Measurements from ENCODE around the gene ITPR1.

The ITPR1 gene

DNA sequence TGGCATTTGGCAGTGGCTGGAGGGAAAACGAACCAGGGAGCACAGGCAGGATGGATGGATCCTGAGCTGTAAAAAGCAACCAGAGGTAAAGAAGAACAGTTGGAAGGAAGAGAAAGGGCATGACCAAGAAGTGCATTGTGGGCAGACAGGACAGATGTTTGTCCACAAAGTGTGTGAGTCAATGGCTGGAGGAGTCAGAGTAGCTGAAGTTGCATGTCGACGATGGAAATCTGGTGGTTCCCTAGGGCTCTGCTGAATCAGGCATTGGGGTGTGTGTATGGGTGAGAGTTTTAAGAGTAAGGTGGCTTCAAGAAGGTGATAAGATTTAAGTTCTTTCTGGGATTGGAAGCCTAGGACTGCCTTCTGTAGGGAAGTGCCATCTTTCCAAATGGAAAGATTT lies 272.1 kb downstream of the ITPR1 start:
- no peaks in the 10 kb centered on the region for H3K36me3 ChIP-seq (ENCODE audit: control insufficient read depth, low read depth, low read length)
- H3K4me3 ChIP-seq (ENCODE audit: low read length): no peak overlapping the region
- no peaks in the 10 kb centered on the region for H3K4me1 ChIP-seq (ENCODE audit: control insufficient read depth, low read depth, low read length)
- peaks cover 3% of the 10 kb centered on the region for H3K9me3 ChIP-seq (ENCODE audit: control insufficient read depth, low read depth, low read length)
- H3K27ac ChIP-seq (ENCODE audit: low read length): no peak overlapping the region
- no peak overlapping the region for H3K9ac ChIP-seq (ENCODE audit: low read length)
- H3K27me3 ChIP-seq (ENCODE audit: control insufficient read depth, insufficient read depth, low read length): no peaks in the 10 kb centered on the region

DNA sequence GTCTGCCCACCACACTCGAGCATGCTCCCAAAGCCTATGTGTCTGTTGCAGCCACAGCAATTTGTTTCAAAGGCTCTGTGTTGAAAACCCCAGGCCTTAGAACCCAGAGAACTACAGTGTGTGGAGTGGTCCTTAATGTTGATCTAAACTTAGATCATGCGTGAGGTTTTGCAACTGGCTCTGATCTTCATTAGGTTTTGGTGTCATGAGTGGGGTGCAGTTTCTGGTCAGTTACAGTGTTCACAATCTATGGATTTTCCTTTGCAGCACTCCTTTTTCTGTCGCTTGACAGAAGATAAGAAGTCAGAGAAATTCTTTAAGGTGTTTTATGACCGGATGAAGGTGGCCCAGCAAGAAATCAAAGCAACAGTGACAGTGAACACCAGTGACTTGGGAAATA lies 273.1 kb downstream of the ITPR1 start:
- H3K9me3 ChIP-seq (ENCODE audit: control insufficient read depth, low read depth, low read length): peaks cover 3% of the 10 kb centered on the region
- H3K27me3 ChIP-seq (ENCODE audit: control insufficient read depth, insufficient read depth, low read length): no peaks in the 10 kb centered on the region
- H3K4me3 ChIP-seq (ENCODE audit: low read length): no peak overlapping the region
- H3K27ac ChIP-seq (ENCODE audit: low read length): no peak overlapping the region
- H3K4me1 ChIP-seq (ENCODE audit: control insufficient read depth, low read depth, low read length): no peaks in the 10 kb centered on the region
- H3K9ac ChIP-seq (ENCODE audit: low read length): no peak overlapping the region
- H3K36me3 ChIP-seq (ENCODE audit: control insufficient read depth, low read depth, low read length): no peaks in the 10 kb centered on the region

DNA sequence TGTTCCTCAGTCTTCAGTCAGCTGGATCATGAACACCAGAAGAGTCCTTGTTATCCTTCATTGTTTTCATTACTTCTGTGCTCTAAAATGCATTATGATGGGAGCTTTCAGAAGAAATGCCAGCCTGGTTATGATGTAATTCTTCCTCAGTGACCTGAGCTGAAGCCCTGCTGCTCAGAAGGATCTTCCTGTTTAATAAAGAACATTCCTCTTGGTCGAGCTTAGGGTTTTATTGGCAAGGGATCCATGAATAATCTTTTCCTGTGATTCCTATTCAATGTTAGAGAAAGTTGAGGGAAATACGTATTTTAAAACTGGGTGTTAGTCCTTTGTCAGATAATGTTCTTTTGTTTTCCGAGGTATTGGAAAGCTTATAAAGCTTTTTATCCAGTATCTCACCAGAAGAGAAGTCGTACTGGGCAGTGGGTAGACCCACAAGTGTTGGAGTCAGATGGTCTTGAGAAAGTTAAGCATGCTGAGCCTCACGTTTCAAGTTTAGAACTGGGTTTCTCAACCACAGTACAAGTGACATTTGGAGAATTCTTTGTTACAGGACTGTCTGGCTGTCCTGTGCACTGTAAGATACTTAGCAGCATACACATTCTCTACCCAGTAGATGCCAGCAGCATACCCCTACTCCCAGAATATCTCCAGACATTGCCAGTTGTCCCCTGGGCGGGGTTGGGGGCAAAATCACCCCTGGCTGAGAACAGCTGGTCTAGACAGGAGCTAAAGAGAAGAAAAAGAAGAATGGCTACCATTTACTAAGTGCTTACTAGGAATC lies 273.8 kb downstream of the ITPR1 start:
- Histone ChIP-seq H3K36me3 (ENCODE audit: control insufficient read depth, low read depth, low read length) (no peaks in the 10 kb centered on the region), H3K4me1 (ENCODE audit: control insufficient read depth, low read depth, low read length) (no peaks in the 10 kb centered on the region), H3K9ac (ENCODE audit: low read length) (no peak overlapping the region), H3K27me3 (ENCODE audit: control insufficient read depth, insufficient read depth, low read length) (no peaks in the 10 kb centered on the region), H3K4me3 (ENCODE audit: low read length) (no peak overlapping the region), H3K9me3 (ENCODE audit: control insufficient read depth, low read depth, low read length) (peaks cover 3% of the 10 kb centered on the region), H3K27ac (ENCODE audit: low read length) (no peak overlapping the region)

DNA sequence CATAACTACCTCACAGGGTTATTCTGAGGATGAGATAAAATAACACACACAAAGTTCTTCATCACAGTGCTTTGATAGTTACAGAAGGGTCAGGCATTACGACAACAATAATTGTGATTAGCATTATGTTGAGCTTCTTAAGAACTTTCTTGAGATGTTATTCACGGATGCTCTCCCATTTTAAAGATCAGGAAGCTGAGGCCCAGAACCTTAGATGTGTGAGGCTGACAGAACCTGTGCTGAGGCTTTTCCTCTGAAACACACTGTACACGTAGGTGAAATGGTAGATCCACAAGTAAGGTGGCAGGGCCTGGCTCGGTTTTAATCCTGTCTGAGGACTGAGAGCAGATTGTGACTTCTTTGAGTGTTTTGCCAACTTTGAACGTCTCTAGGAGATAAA lies 274.9 kb downstream of the ITPR1 start:
- Histone ChIP-seq H3K9me3 (ENCODE audit: control insufficient read depth, low read depth, low read length) (peaks cover 3% of the 10 kb centered on the region), H3K4me1 (ENCODE audit: control insufficient read depth, low read depth, low read length) (no peaks in the 10 kb centered on the region), H3K9ac (ENCODE audit: low read length) (no peak overlapping the region), H3K4me3 (ENCODE audit: low read length) (no peak overlapping the region), H3K27ac (ENCODE audit: low read length) (no peak overlapping the region), H3K36me3 (ENCODE audit: control insufficient read depth, low read depth, low read length) (no peaks in the 10 kb centered on the region), H3K27me3 (ENCODE audit: control insufficient read depth, insufficient read depth, low read length) (no peaks in the 10 kb centered on the region)

DNA sequence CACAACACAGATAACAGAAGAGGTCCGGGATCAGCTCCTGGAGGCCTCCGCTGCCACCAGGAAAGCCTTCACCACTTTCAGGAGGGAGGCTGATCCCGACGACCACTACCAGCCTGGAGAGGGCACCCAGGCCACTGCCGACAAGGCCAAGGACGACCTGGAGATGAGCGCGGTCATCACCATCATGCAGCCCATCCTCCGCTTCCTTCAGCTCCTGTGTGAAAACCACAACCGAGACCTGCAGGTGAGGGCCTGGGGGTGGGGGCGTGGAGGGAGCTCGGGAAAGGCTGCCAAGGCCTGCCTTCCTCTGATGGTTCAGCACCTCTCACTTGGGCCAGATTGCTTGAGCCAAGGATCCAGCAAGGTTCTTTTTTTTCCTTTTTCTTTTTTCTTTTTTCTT lies 275.4 kb downstream of the ITPR1 start:
- Histone ChIP-seq H3K9ac (ENCODE audit: low read length) (no peak overlapping the region), H3K27me3 (ENCODE audit: control insufficient read depth, insufficient read depth, low read length) (no peaks in the 10 kb centered on the region), H3K36me3 (ENCODE audit: control insufficient read depth, low read depth, low read length) (no peaks in the 10 kb centered on the region), H3K4me3 (ENCODE audit: low read length) (no peak overlapping the region), H3K9me3 (ENCODE audit: control insufficient read depth, low read depth, low read length) (peaks cover 3% of the 10 kb centered on the region), H3K4me1 (ENCODE audit: control insufficient read depth, low read depth, low read length) (no peaks in the 10 kb centered on the region), H3K27ac (ENCODE audit: low read length) (no peak overlapping the region)

DNA sequence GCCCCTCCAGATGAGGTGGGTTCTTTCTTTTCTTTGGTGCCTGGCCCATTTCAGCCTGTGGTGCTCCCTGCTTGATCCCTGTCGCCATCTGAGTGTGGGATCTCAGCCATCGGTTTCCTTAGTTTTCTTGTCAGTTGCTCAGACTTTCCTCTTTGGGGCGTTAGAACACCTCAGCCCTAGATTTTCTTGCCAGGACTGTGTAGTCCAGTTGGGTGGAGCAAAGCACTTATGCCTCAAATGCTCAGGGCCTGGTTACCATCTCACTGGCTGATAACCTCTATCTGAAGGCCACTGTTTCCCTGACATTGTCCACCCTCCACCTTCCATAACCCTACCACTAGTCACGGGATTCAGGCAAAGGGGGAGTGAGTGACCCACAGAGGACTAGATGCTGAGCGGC lies 277.4 kb downstream of the ITPR1 start:
- H3K9me3 ChIP-seq (ENCODE audit: control insufficient read depth, low read depth, low read length): peaks cover 3% of the 10 kb centered on the region
- H3K27me3 ChIP-seq (ENCODE audit: control insufficient read depth, insufficient read depth, low read length): no peaks in the 10 kb centered on the region
- no peak overlapping the region for H3K9ac ChIP-seq (ENCODE audit: low read length)
- no peaks in the 10 kb centered on the region for H3K4me1 ChIP-seq (ENCODE audit: control insufficient read depth, low read depth, low read length)
- H3K36me3 ChIP-seq (ENCODE audit: control insufficient read depth, low read depth, low read length): no peaks in the 10 kb centered on the region
- H3K27ac ChIP-seq (ENCODE audit: low read length): no peak overlapping the region
- H3K4me3 ChIP-seq (ENCODE audit: low read length): no peak overlapping the region

DNA sequence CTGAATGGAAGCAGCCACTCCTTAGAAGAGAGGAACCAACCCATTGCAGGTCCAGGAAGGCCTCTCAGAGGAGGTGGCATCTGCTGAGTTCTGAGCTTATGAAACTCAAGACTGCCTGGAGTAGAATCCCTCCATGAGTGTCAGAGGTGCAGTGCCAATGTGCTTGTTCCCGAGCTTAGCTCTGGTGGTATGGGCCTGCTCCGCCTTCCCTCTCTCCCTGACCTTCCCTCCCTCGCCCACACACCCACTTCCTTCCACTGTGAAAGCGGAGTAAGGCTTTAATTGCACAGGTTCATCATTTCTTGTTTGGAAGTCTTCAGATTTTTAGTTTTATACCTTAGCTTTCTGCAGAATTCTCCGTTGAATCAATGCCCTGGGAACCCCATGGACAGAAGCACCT lies 278.1 kb downstream of the ITPR1 start:
- Histone ChIP-seq H3K4me1 (ENCODE audit: control insufficient read depth, low read depth, low read length) (no peaks in the 10 kb centered on the region), H3K27me3 (ENCODE audit: control insufficient read depth, insufficient read depth, low read length) (no peaks in the 10 kb centered on the region), H3K9me3 (ENCODE audit: control insufficient read depth, low read depth, low read length) (peaks cover 3% of the 10 kb centered on the region), H3K27ac (ENCODE audit: low read length) (no peak overlapping the region), H3K4me3 (ENCODE audit: low read length) (no peak overlapping the region), H3K9ac (ENCODE audit: low read length) (no peak overlapping the region), H3K36me3 (ENCODE audit: control insufficient read depth, low read depth, low read length) (no peaks in the 10 kb centered on the region)

DNA sequence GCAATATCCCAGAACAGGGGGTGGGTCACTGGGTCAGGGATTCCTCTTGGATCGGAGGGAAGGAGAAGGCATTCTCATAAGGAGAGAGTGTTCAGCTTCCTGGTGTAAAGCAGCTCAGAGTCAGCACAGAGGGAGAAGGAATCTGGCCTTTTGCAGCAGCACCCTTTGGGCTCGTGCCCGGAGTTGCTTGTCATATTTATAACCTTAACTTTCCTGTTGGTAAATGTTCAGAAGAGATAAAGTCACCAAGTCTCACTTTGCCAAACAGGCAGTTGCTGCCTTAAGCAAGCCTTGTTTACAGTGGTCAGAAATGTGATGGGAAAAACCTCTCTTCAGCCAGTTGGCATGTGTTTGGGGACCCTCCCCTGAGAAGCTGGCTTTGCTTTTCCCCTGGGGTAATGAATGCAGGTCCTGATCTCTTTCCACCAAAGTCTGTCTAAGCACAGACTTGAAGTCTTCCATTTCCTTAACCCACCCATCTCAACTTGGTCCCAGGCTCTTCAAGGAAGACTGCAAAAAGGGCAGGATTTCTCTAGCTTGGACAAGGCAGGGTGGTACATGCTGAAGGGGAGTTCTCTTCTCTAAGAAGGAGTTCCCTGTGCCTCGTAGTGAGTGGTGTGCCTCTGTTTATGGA lies 279.1 kb downstream of the ITPR1 start:
- Histone ChIP-seq H3K36me3 (ENCODE audit: control insufficient read depth, low read depth, low read length) (no peaks in the 10 kb centered on the region), H3K9ac (ENCODE audit: low read length) (no peak overlapping the region), H3K9me3 (ENCODE audit: control insufficient read depth, low read depth, low read length) (no peaks in the 10 kb centered on the region), H3K27ac (ENCODE audit: low read length) (no peak overlapping the region), H3K27me3 (ENCODE audit: control insufficient read depth, insufficient read depth, low read length) (no peaks in the 10 kb centered on the region), H3K4me3 (ENCODE audit: low read length) (no peak overlapping the region), H3K4me1 (ENCODE audit: control insufficient read depth, low read depth, low read length) (no peaks in the 10 kb centered on the region)

DNA sequence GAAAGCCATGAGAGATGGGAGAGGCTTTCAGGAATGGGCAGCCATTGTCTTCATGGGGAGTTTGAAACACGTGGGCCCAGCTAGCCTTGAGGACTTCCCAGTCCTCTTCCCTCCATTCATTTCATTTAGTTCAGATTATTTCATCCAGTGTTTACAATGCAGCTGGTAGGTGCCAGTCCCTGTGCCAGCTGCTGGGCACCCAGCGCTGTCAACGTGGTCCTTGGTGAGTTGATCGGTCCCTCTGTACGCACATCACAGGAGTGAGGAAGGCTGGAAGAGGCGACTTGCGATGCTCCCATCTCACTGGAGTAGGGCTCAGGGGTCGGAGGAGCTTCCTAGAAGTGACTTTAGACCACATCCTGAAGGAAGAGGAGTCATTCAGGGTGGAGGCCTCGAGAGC lies 279.7 kb downstream of the ITPR1 start:
- Histone ChIP-seq H3K4me3 (ENCODE audit: low read length) (no peak overlapping the region), H3K36me3 (ENCODE audit: control insufficient read depth, low read depth, low read length) (no peaks in the 10 kb centered on the region), H3K4me1 (ENCODE audit: control insufficient read depth, low read depth, low read length) (no peaks in the 10 kb centered on the region), H3K9ac (ENCODE audit: low read length) (no peak overlapping the region), H3K27me3 (ENCODE audit: control insufficient read depth, insufficient read depth, low read length) (no peaks in the 10 kb centered on the region), H3K9me3 (ENCODE audit: control insufficient read depth, low read depth, low read length) (no peaks in the 10 kb centered on the region), H3K27ac (ENCODE audit: low read length) (no peak overlapping the region)

DNA sequence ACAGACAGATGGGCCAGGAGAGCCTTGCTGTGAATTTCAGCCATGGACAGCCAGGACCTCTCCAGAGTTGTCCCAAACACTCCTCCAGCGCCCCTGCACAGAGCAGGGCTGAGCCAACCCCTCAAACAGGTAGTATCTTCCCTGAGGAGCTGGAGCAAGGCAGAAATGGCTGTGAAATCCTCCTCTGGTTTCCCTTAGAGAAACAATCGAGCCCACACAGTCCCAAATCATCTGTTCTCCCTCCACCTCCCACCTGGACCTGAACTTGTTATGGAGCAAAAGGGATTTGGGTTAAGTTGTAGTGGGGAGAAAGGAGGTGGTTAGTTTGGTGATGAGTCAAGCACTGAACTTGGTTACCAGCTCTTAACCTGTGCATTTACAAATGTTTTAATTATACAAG lies 280.4 kb downstream of the ITPR1 start:
- no peaks in the 10 kb centered on the region for H3K36me3 ChIP-seq (ENCODE audit: control insufficient read depth, low read depth, low read length)
- no peak overlapping the region for H3K4me3 ChIP-seq (ENCODE audit: low read length)
- H3K9ac ChIP-seq (ENCODE audit: low read length): no peak overlapping the region
- H3K27me3 ChIP-seq (ENCODE audit: control insufficient read depth, insufficient read depth, low read length): no peaks in the 10 kb centered on the region
- no peaks in the 10 kb centered on the region for H3K4me1 ChIP-seq (ENCODE audit: control insufficient read depth, low read depth, low read length)
- no peak overlapping the region for H3K27ac ChIP-seq (ENCODE audit: low read length)
- no peaks in the 10 kb centered on the region for H3K9me3 ChIP-seq (ENCODE audit: control insufficient read depth, low read depth, low read length)

DNA sequence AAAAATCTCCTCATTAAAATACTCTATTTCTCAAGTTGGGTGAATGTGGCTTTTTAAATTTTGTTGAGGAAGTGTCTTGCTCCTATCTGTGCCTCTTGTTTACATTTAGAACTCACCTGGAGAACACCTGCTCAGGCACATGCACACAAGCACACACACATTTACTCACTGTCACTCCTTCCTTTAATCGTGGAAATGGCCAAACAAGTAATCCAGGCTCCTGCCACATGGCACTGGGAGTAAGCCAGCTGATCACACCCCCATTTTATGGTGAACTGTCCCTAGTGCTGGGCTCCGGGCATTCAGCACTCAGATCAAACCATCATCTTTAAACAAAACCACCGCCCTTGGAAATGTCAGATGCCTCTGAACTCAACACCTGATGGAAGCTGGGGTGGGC lies 281.4 kb downstream of the ITPR1 start:
- no peak overlapping the region for H3K9ac ChIP-seq (ENCODE audit: low read length)
- no peak overlapping the region for H3K27ac ChIP-seq (ENCODE audit: low read length)
- H3K9me3 ChIP-seq (ENCODE audit: control insufficient read depth, low read depth, low read length): no peaks in the 10 kb centered on the region
- H3K36me3 ChIP-seq (ENCODE audit: control insufficient read depth, low read depth, low read length): no peaks in the 10 kb centered on the region
- H3K4me3 ChIP-seq (ENCODE audit: low read length): no peak overlapping the region
- no peaks in the 10 kb centered on the region for H3K27me3 ChIP-seq (ENCODE audit: control insufficient read depth, insufficient read depth, low read length)
- H3K4me1 ChIP-seq (ENCODE audit: control insufficient read depth, low read depth, low read length): no peaks in the 10 kb centered on the region

DNA sequence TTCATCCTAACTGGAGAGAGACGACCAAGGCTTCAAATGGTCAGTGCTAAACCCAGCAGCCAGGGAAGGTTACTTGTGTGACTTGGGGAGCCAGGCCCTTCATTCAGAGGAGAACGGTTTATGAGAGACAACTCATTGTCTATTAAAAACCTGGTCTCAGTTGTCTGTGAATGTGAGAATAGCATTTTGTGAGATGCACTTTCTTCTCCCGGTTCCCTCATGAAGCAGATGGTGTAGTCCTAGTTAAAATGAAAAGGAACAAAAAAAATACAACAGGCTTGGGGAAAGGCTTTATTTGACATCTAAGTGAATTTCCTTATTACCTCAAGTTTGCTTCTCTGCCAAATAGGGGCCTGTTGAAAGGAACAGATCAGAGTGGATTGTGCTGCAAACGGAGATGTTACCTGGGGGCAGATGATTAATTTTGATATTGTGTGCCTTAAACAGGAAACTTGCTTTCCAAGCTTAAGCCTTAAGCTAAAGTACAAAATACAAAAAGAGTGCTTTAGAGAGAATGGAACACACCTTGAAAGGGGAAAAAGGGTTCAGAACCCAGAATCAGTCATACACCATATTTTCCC lies 283.3 kb downstream of the ITPR1 start:
- Histone ChIP-seq H3K4me1 (ENCODE audit: control insufficient read depth, low read depth, low read length) (no peaks in the 10 kb centered on the region), H3K27ac (ENCODE audit: low read length) (no peak overlapping the region)

More for the DNA sequence above, 283.3 kb downstream of the ITPR1 start:
- Histone ChIP-seq H3K27me3 (ENCODE audit: control insufficient read depth, insufficient read depth, low read length) (no peaks in the 10 kb centered on the region), H3K9ac (ENCODE audit: low read length) (no peak overlapping the region), H3K4me3 (ENCODE audit: low read length) (no peak overlapping the region), H3K9me3 (ENCODE audit: control insufficient read depth, low read depth, low read length) (no peaks in the 10 kb centered on the region), H3K36me3 (ENCODE audit: control insufficient read depth, low read depth, low read length) (no peaks in the 10 kb centered on the region)
